H54 (cell line): ENCODE data around the gene CHRM2.

Source experiments
- DNase-seq: peaks from one replicate; pipeline ENCODE4 v3.0.0; 2011; ENCODE audit warnings: low spot score, mixed read lengths; ENCODE audit not compliant: insufficient read length
- FAIRE-seq: peaks from 3 replicates; lab custom pipeline; 2011; peaks lifted over from hg19 to GRCh38; lab: Jason Lieb, UNC
- POLR2A ChIP-seq: IDR thresholded peaks from 2 replicates; pipeline ENCODE4 v1.6.1; 2011; ENCODE audit warnings: low read depth, mild to moderate bottlenecking, low read length

CHRM2 gene

GRCh38 chr7:136877509-136877908 is 9.1 kb downstream of the CHRM2 start:
- DNase-seq, result no peak
- no peak for TF ChIP-seq POLR2A
- no peak for FAIRE-seq

DNA sequence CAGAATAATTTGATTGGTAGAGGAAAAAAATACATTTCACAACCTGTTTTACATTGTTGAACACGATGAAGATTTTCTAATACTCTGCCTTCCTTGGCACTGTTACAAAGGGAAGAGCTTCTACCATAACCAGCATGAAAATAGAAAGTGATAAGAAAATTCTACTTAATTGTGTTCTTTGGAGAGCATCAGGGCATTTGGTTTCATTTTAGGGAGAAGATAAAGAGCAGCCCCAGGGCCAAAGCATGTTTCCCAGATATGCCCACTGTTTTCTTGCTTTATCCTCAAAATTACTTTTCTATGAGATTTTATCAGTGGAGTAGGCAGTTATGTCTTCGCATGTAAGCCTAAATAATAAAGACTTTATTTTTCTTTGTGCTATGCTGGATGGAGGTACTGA is 9.5 kb downstream of the CHRM2 start:
- no peak for TF ChIP-seq POLR2A
- no peak for FAIRE-seq
- DNase-seq, result no peak

GRCh38 chr7:136878878-136879277 is 10.4 kb downstream of the CHRM2 start:
- no peak for TF ChIP-seq POLR2A
- no peak for FAIRE-seq
- DNase-seq, result no peak

- FAIRE-seq (no peak), DNase-seq (no peak)
- TF ChIP-seq POLR2A, result no peak
These were observed 14.6 kb downstream of the CHRM2 start for GRCh38 chr7:136883046-136883445.

DNA sequence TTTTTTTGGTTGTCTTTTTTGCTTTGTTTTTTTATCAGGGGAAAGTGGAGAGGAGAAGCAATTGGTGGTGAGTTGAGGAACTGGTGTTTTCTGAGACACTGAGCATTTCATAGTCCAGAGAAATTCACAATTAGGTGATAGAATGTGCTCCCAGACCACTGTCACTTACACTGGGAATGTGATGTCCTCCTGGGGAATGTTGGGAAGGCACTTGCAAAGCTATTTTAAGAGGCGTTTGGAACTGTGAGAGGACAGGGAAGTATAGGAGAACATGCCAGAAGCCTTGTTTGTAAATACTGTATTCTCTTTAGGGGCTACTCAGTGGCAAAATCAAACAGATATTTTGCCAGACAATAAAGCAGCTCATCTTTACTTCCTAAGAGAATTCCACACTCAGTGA is 16.0 kb downstream of the CHRM2 start:
- DNase-seq (no peak), FAIRE-seq (no peak)
- TF ChIP-seq POLR2A, result no peak

DNA sequence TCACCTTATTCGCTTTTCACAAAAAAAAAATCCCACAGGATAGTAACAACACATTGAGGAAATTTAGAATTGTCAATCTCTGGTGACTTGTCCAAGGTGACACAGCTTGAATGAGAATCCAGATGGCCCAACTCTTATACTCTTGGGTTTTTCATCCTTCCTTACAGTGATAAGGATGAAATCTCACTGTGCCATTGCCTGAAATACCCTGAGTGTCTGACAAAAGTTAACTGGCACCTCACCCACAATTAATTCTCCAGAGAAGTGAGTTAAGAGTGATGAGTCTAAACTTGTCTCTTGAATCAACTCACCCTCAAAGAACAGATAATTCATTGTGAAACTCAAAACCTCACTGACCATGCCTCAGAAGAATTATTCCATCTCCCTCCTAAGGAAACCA is 18.9 kb downstream of the CHRM2 start:
- DNase-seq (no peak), FAIRE-seq (no peak)
- TF ChIP-seq POLR2A, result no peak

- DNase-seq (no peak), FAIRE-seq (no peak)
- no peak for TF ChIP-seq POLR2A
These were observed 21.9 kb downstream of the CHRM2 start for GRCh38 chr7:136890399-136890798.

GRCh38 chr7:136891850-136892249 is 23.4 kb downstream of the CHRM2 start:
- no peak for FAIRE-seq
- TF ChIP-seq POLR2A, result no peak
- no peak for DNase-seq

DNA sequence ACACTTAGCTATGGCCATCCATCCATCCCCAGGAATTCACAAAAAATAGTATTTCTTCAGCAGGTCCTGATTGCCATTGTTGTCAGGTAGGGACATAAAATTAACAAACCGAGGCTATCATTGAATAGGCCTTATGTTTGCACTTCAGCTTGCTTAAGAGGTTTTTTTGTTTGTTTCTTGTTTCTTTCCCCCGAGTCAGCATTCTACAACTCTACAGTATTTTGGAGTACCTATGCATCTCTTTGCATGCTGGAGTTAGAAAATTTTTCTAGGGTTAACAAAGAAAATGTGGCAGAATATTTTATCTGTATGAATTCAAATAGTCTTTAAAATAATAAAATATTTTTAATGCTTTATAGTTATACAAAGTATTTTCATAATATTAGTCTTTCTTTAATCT is 26.3 kb downstream of the CHRM2 start:
- DNase-seq (no peak), FAIRE-seq (no peak)
- no peak for TF ChIP-seq POLR2A

GRCh38 chr7:136897676-136898075 is 29.2 kb downstream of the CHRM2 start:
- FAIRE-seq, result no peak
- TF ChIP-seq POLR2A, result no peak
- no peak for DNase-seq

- FAIRE-seq, result no peak
- no peak for TF ChIP-seq POLR2A
- no peak for DNase-seq
These were observed 31.6 kb downstream of the CHRM2 start for GRCh38 chr7:136900005-136900404.

GRCh38 chr7:136910771-136911170 is 42.3 kb downstream of the CHRM2 start:
- no peak for FAIRE-seq

GRCh38 chr7:136911344-136911743 is 42.9 kb downstream of the CHRM2 start:
- no peak for TF ChIP-seq POLR2A
- DNase-seq (no peak), FAIRE-seq (no peak)

More at GRCh38 chr7:136910771-136911170, 42.3 kb downstream of the CHRM2 start:
- no peak for DNase-seq
- no peak for TF ChIP-seq POLR2A

DNA sequence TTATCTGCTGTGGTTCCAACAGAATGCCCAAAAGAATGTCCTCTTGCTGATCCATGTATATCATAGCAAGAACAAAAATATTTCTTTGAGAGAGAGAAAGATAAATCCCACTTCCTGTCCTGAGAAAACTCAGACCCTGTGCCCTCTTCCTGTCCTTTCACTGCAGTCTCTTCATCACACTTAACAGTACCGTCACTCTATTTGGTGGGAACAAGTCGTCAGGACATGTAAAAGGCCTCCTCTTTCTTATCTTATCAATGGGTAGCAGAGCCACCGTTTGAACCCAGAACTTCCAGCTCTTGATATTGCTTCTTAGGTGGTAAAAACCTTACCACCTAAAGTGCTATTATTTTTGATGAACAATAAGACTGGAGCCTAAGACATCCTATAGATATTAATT is 43.9 kb downstream of the CHRM2 start:
- DNase-seq (no peak), FAIRE-seq (no peak)
- TF ChIP-seq POLR2A, result no peak

DNA sequence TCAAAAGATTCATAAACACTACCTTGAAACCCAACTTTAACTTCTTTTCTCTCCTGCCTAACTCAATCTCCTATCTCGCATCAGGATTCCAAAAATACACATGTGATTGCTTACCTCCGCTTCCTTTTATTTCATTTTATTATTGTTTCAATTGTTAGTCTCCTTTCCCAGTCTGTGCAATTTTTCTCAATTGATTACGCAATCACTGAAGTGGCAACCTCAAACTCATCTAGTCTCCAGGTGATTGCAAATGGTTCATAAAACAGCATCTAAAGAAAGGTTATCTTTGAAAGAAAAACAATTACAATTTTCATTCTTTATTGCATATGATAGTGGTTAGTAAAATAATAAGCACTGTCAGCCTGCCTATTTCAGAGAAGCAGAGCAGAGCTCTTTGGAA is 45.6 kb downstream of the CHRM2 start:
- DNase-seq, result no peak
- FAIRE-seq, result no peak
- TF ChIP-seq POLR2A, result no peak

GRCh38 chr7:136919820-136920219 is 51.4 kb downstream of the CHRM2 start:
- TF ChIP-seq POLR2A, result no peak
- no peak for FAIRE-seq
- no peak for DNase-seq

GRCh38 chr7:136923111-136923667 is 54.7 kb downstream of the CHRM2 start:
- DNase-seq, result no peak
- no peak for TF ChIP-seq POLR2A

More at GRCh38 chr7:136923111-136923667, 54.7 kb downstream of the CHRM2 start:
- FAIRE-seq, result no peak
